Naive thymus-derived CD8-positive, alpha-beta T cell (primary cell): ENCODE measurements around the gene PLEKHA7. TPM values are rescaled to one million over a fixed set of nuclear protein-coding genes. Genes with fewer than 3 reads are reported as not detected.
"Not testable (repeated sequence)": the region's sequence is repeated elsewhere in the genome, so short reads cannot be mapped to it uniquely, and the experiment has no call there.

Source experiments
- ATAC-seq, 2 donors: fragments of 150-1000 bp; cut with Tn5 transposase in 1 of 2; sonication (Bioruptor Pico), chemical (Tn5 transposase) in 1 of 2; 1 replicate in 1 of 2; 2 replicates in 1 of 2; pipeline ENCODE4 v1.10.0; 2021; ENCODE audit warnings: mild to moderate bottlenecking in 2 of 2, moderate library complexity in 2 of 2
- POLR2A ChIA-PET: fragments of 350-600 bp; sonication (Branson Sonifier 250); formaldehyde crosslinking; loops from one replicate; lab custom pipeline; 2021; ENCODE audit warnings: antibody characterized with exemption; lab: Charles Lee
- DNase-seq, 10 donors: peaks; one replicate each; pipeline versions ENCODE4 v3.0.0 to v3.0.0-alpha.2; 2020 to 2022
- H3K27ac Mint-ChIP-seq, 10 donors: one replicate each; pipeline ENCODE4 v1.8.0; 2020 to 2022; ENCODE audit warnings: mild to moderate bottlenecking in 10 of 10, mixed read lengths in 10 of 10, moderate library complexity in 4 of 10, inconsistent platforms in 1 of 10
- H3K27me3 Mint-ChIP-seq, 5 donors: one replicate each; pipeline ENCODE4 v1.8.0; 2021 to 2022; ENCODE audit warnings: mixed read lengths in 5 of 5
- H3K36me3 Mint-ChIP-seq, 3 donors: one replicate each; pipeline ENCODE4 v1.8.0; 2020 to 2022; ENCODE audit warnings: mixed read lengths in 3 of 3, mild to moderate bottlenecking in 2 of 3, inconsistent platforms in 1 of 3
- H3K4me1 Mint-ChIP-seq, 4 donors: one replicate each; pipeline ENCODE4 v1.8.0; 2021 to 2022; ENCODE audit warnings: mixed read lengths in 4 of 4
- H3K4me3 Mint-ChIP-seq, 10 donors: one replicate each; pipeline ENCODE4 v1.8.0; 2020 to 2022; ENCODE audit warnings: mild to moderate bottlenecking in 10 of 10, mixed read lengths in 10 of 10, moderate library complexity in 6 of 10, inconsistent platforms in 1 of 10
- H3K9me3 Mint-ChIP-seq, 9 donors: one replicate each; pipeline ENCODE4 v1.8.0; 2020 to 2022; ENCODE audit warnings: mixed read lengths in 9 of 9, mild to moderate bottlenecking in 3 of 9, inconsistent platforms in 1 of 9, moderate library complexity in 1 of 9
- polyA plus RNA-seq, 3 donors: library from polyadenylated mRNA; unstranded; fragments of 300-500 nt; fragmentation: Illumina TruSeq; gene quantifications; one replicate each; pipeline ENCODE4 v1.2.3, GENCODE V29; 2021
- total RNA-seq, 8 experiments: library from RNA in 2 of 8; stranded (reverse) in 2 of 8; gene quantifications; one replicate each; pipeline ENCODE4 v1.2.3 and lab custom pipeline; 2021 to 2026

PLEKHA7 gene
- total and polyA plus RNA-seq, 5 experiments from 2014 or later: 0.77 to 0.96 TPM; not detected in 3

DNA sequence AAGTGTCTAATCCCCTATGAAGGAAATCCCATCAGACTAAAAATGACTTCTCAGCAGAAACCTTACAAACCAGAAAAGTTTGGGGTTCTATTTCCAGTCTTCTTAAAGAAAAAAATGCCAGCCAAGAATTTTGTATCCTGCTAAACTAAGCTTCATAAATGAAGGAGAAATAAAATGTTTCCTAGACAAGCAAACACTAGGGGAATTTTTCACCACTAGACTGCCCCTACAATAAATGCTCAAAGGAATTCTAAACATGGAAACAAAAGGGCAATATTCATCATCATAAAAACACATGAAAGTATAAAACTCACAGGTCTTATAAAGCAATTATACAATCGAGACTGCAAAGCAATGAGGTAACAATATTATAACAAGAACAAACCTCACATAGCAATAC lies 124.3 kb downstream of the PLEKHA7 start:
- H3K9me3 Mint-ChIP-seq: peaks cover 0 to 21% (median 11%) of the 10 kb centered on the region in 9 donors
- ATAC-seq (no peak), DNase-seq (no peak)
- no peaks in the 10 kb centered on the region for H3K4me1 Mint-ChIP-seq
- peaks cover 0 to 3% (median 0%) of the 10 kb centered on the region in 3 donors for H3K36me3 Mint-ChIP-seq
- no peak overlapping the region for H3K27ac Mint-ChIP-seq
- H3K4me3 Mint-ChIP-seq: no peak overlapping the region
- H3K27me3 Mint-ChIP-seq: peaks cover 0 to 5% (median 1%) of the 10 kb centered on the region in 5 donors
- POLR2A ChIA-PET: no interaction called here

DNA sequence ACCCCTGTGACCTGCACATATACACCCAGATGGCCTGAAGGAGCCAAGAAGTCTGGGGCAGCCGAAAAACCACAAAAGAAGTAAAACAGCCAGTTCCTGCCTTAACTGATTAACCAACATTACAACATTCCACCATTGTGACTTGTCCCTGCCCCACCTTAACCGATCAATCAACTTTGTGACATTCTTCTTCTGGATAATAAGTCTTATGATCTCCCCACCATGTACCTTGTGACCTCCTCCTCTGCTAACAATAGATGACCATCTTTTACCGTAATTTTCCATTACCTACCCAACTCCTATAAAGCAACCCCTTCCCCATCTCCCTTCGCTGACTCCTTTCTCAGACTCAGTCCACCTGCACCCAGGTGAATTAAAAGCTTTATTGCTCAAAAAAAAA lies 125.2 kb downstream of the PLEKHA7 start:
- ATAC-seq, H3K36me3 Mint-ChIP-seq, DNase-seq, POLR2A ChIA-PET, H3K4me1 Mint-ChIP-seq, H3K27me3 Mint-ChIP-seq, H3K4me3 Mint-ChIP-seq, H3K27ac Mint-ChIP-seq: not testable (repeated sequence)
- peaks cover 0 to 21% (median 11%) of the 10 kb centered on the region in 9 donors for H3K9me3 Mint-ChIP-seq

DNA sequence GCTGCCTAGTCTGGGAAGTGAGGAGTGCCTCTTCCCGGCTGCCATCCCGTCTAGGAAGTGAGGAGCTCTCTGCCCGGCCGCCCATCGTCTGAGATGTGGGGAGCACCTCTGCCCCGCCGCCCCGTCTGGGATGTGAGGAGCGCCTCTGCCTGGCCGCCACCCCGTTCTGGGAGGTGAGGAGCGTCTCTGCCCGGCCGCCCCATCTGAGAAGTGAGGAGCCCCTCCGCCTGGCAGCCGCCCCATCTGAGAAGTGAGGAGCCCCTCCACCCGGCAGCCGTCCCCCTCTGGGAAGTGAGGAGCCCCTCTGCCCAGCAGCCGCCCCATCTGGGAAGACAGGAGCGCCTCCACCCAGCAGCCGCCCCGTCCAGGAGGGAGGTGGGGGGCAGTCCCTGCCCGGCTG lies 126.3 kb downstream of the PLEKHA7 start:
- H3K27ac Mint-ChIP-seq, H3K27me3 Mint-ChIP-seq, H3K36me3 Mint-ChIP-seq, H3K4me3 Mint-ChIP-seq, POLR2A ChIA-PET, DNase-seq, ATAC-seq, H3K4me1 Mint-ChIP-seq: not testable (repeated sequence)
- H3K9me3 Mint-ChIP-seq: peaks cover 0 to 21% (median 11%) of the 10 kb centered on the region in 9 donors

DNA sequence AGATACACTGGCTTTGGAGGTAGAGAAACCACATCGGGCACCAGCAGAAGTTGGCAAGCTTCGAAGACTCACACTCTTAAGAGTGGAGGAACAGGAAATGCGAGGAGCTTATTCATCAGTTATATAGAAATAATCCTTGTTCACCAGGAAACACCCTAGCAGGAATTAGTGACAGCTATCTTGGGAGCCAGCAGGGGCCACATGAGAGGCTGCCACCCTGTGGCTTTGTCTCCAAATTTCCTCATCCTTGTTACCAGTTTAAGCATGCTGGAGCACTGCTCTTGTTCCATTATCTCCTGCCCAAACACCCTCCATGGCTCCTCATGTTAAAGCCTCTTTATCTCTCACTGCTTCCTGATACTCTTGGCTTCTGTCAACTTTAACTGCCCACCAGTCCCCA lies 131.0 kb downstream of the PLEKHA7 start:
- Mint-ChIP-seq H3K36me3 (peaks cover 0 to 3% (median 0%) of the 10 kb centered on the region in 3 donors), H3K4me3 (no peak overlapping the region), H3K27me3 (peaks cover 0 to 16% (median 1%) of the 10 kb centered on the region in 5 donors), H3K4me1 (no peaks in the 10 kb centered on the region), H3K27ac (no peak overlapping the region), H3K9me3 (peaks cover 0 to 6% (median 0%) of the 10 kb centered on the region in 9 donors)
- DNase-seq (no peak), ATAC-seq (no peak)
- POLR2A ChIA-PET: no interaction called here

DNA sequence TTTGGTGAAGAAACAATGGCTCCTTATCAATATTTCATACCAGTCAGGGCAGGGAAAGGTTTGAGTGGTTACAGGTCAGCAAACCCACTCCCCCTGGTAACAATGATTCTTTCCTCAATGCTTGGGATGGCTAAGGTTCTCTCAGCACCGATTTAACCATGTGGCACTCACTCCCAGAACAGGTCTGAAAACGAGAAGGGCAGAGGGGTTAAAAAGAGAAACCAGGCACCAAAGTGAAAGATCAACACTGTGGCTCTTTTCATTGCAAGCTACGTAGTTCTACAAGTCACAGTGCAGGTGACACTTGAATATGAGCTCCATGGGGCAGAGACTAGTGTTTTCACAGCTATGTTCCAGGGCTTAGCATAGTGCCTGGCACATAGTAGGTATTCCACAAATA lies 132.4 kb downstream of the PLEKHA7 start:
- Mint-ChIP-seq H3K27ac (no peak overlapping the region), H3K4me3 (no peak overlapping the region), H3K27me3 (peaks cover 0 to 19% (median 4%) of the 10 kb centered on the region in 5 donors), H3K36me3 (peaks cover 0 to 2% (median 0%) of the 10 kb centered on the region in 3 donors), H3K4me1 (no peaks in the 10 kb centered on the region), H3K9me3 (peaks cover 0 to 6% (median 0%) of the 10 kb centered on the region in 9 donors)
- ATAC-seq (no peak), DNase-seq (no peak)
- POLR2A ChIA-PET: no interaction called here

DNA sequence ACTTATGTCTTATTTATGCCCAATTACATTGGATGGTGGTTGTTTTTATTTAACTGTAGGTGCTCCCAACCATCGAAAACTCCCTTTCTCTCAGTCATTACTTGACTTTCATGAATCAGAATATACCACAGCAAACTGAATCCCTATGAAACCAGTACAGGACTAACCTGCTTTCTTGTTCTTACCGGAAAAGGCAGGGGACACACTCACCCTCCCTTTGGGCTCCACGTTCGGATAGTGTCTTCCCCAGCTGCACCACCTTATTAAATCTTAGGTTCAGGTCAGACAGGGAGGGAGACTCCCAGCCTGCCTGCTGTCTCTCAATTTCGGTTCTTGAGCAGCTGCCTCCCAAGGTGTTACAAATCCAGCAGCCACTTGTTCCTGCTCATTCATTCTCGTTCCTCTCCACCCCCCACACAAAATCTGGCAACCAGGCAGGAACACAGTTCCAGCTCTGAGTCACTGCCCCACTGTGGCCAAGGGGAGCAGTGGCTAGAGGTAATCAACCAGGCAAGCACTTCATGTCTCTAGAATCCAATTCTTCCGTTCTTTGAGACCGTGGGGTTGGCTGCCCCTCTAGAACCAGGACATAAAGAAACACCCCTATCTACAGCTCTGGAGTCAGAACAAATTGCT lies 133.0 kb downstream of the PLEKHA7 start:
- DNase-seq (no peak), ATAC-seq (no peak)
- no peaks in the 10 kb centered on the region for H3K4me1 Mint-ChIP-seq
- no peak overlapping the region for H3K4me3 Mint-ChIP-seq
- H3K36me3 Mint-ChIP-seq: no peaks in the 10 kb centered on the region
- peaks cover 0 to 5% (median 0%) of the 10 kb centered on the region in 9 donors for H3K9me3 Mint-ChIP-seq
- POLR2A ChIA-PET: no interaction called here
- H3K27me3 Mint-ChIP-seq: peaks cover 0 to 19% (median 4%) of the 10 kb centered on the region in 5 donors
- no peak overlapping the region for H3K27ac Mint-ChIP-seq

DNA sequence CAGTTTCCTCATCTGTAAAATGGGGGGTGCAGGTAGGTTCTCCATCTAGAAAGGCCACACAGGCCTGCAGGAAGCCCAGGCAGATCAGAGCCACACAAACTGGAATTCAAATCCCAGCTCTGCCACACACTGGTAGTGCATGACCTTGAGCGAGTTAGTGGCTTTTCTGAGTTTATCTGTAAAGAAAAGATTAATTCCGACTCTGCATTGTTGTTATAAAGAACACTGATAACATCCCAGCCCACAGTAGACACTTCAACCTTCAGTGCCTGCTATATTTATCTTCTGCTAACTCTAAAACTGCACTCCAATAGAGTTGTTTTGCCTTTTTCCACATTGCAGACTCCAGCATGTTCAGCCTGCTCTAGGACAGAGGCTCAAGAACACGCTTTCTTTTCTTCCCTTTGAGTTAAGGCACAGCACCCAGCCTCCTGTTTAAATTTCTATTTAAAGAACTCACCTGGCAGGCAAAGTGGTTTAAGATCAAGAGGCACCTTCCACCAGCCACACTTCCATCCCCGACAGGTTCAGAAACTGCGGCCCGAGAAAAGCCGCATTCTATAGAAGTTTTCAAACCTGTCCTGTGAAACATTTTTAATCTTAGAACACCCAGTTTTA lies 133.9 kb downstream of the PLEKHA7 start:
- Mint-ChIP-seq H3K27ac (no peak overlapping the region), H3K27me3 (peaks cover 0 to 23% (median 4%) of the 10 kb centered on the region in 5 donors), H3K4me3 (no peak overlapping the region), H3K36me3 (no peaks in the 10 kb centered on the region), H3K4me1 (no peaks in the 10 kb centered on the region), H3K9me3 (no peaks in the 10 kb centered on the region)
- ATAC-seq (no peak), DNase-seq (no peak)
- POLR2A ChIA-PET: no interaction called here

DNA sequence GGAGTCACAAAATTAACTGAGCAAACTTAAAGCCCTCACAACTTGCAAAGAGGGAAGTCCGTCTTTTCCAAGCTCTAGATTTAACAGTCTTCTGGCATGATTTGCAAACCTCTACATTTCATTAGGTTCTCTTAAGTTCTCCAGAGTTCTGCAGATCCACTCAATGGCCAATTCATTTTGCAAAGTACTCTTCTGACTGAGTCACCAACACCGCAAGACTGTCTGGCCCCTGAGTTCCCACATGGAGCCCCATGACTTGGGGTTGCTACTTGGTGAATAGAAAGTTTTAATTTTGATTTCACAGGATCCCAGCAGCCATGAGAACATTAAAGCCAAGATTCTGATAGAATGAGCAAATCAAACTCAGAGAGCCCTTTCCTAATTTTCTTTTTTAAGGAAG lies 134.5 kb downstream of the PLEKHA7 start:
- ATAC-seq: no peak
- POLR2A ChIA-PET: no interaction called here
- no peaks in the 10 kb centered on the region for H3K4me1 Mint-ChIP-seq

DNA sequence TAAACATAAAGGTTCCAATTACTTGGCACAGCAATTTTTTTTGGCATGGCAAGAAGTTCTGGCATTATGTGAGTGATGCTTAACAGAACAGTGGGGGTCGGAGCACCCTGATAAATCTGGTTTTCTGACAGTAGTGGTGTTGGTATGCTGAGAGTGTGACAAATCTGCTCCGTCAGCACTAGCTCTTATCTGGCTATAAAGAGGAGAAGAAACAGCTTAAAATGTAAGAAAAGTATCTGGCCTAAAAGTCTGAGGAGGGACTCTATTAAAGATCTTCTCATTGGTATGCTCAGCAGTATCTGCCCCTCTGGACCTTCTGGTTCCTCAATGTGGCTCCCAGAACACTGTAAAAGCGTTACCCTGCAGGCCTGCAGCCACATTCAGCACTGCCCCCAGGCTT lies 137.4 kb downstream of the PLEKHA7 start:
- H3K27ac Mint-ChIP-seq: no peak overlapping the region

More for the DNA sequence above, 134.5 kb downstream of the PLEKHA7 start:
- Mint-ChIP-seq H3K9me3 (no peaks in the 10 kb centered on the region), H3K27ac (no peak overlapping the region), H3K36me3 (no peaks in the 10 kb centered on the region), H3K27me3 (peaks cover 0 to 26% (median 4%) of the 10 kb centered on the region in 5 donors), H3K4me3 (no peak overlapping the region)
- DNase-seq: no peak

DNA sequence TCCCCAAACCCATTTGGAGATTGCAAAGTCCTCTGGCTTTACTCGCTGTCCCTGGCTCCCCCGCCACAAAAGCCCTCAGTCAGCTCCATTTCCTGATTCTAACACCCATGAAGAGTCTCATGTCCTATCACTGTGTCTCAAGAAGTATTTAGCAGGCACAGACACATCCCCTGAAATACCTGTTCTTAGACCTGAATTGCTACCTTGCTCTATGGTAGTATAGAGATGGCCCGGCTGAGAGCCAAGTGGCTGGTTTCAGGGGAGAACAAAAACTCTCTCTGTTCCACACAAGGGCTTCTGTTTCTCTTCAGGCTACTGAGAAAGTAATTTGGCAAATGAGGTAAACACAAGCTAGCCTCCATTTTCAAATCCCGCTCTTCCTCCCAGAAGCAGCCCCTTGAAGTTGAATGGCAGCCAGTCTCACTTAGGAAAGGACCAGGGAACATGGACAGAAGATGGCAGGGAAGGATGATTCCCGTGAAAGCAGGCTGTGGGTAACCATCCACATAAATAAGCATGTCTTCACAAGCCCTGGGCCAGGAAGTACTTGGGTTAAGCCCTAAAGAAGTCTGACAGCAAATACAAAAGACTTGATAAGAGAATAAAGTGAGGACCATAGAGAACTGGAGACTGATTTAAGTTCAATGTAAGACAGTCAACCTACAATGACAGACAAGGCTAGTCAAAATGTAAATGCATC lies 138.0 kb downstream of the PLEKHA7 start:
- Mint-ChIP-seq H3K27ac (no peak overlapping the region), H3K4me1 (no peaks in the 10 kb centered on the region), H3K4me3 (no peak overlapping the region), H3K36me3 (no peaks in the 10 kb centered on the region), H3K9me3 (no peaks in the 10 kb centered on the region), H3K27me3 (peaks cover 0 to 20% (median 6%) of the 10 kb centered on the region in 5 donors)
- ATAC-seq: no peak
- DNase-seq: no peak
- POLR2A ChIA-PET: no interaction called here

More for the DNA sequence above, 137.4 kb downstream of the PLEKHA7 start:
- Mint-ChIP-seq H3K4me1 (no peaks in the 10 kb centered on the region), H3K27me3 (peaks cover 0 to 25% (median 7%) of the 10 kb centered on the region in 5 donors), H3K36me3 (no peaks in the 10 kb centered on the region), H3K9me3 (no peaks in the 10 kb centered on the region), H3K4me3 (no peak overlapping the region)
- POLR2A ChIA-PET: no interaction called here
- DNase-seq: no peak
- no peak for ATAC-seq

DNA sequence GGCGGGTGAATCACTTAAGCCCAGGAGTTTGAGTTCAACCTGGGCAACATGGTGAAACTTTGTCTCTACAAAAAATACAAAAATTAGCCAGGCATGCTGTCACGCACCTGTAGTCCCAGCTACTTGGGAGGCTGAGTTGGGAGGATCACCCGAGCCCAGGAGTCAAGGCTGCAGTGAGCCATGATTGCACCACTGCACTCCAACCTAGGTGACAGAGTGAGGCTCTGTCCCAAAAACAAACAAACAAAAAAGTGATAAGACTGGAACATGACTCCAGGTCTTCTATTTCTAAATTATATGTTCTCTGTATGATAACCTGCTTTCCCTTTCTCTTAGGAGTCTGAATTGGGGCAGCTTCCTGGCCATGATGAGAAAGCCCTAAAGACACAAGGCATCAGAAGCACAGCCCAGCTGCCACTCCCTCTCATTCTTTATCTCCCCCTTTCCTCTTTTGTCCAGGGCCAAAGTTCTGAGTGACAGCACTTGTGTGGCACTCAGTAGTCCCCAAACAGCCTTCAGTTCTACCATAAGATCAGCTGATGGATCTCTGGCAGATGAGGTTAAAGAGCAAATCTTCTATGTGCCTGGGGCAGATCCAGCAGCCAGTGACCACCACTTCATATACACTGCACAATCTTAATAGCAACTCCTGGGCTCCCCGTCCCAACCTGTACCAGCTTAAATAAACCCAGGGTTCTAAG lies 139.8 kb downstream of the PLEKHA7 start:
- POLR2A ChIA-PET: no interaction called here
- Mint-ChIP-seq H3K4me1 (no peaks in the 10 kb centered on the region), H3K36me3 (no peaks in the 10 kb centered on the region), H3K4me3 (no peak overlapping the region), H3K27me3 (peaks cover 0 to 19% (median 5%) of the 10 kb centered on the region in 5 donors), H3K27ac (no peak overlapping the region), H3K9me3 (no peaks in the 10 kb centered on the region)
- DNase-seq (no peak), ATAC-seq (no peak)

DNA sequence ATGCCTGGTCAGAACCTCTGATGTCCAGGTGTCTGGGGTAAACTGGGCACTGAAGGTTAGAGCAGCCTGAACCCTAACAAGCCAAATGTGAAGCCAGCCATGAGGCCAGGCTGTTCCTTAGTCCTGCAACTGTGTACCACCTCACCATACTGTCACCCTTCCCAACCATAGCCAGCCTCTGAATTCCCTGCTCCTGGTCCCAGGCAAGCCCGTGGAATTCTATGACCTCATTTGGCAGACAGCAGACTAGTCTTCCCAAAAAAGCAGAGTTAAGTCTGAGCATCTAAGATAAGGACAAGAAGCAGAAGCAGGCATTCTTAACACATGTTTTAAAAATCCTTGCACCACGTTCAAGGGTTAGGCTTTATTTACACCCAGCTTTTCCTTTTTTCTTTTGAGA lies 140.9 kb downstream of the PLEKHA7 start:
- no peaks in the 10 kb centered on the region for H3K4me1 Mint-ChIP-seq
- H3K36me3 Mint-ChIP-seq: no peaks in the 10 kb centered on the region
- no peaks in the 10 kb centered on the region for H3K9me3 Mint-ChIP-seq
- POLR2A ChIA-PET: no interaction called here
- peaks cover 0 to 13% (median 5%) of the 10 kb centered on the region in 5 donors for H3K27me3 Mint-ChIP-seq
- ATAC-seq (no peak), DNase-seq (no peak)
- no peak overlapping the region for H3K4me3 Mint-ChIP-seq
- H3K27ac Mint-ChIP-seq: no peak overlapping the region

DNA sequence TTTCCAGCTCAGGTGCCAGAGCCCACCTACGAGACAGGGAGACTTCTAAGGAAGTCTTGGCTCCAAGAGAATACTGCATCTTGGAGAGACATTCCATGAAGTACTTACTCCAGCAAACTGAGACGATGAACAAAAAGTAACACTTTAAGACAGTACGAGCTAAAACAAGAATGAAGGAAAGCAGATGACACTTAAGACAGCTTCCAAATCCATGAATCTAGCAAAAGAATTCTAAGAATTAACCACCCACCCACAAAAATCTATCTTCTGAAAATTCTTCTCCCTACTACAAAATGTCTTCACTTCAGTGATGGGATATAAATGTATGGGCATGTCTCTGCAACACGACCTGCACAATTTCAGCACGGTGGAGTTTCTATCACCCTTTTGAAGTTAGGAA lies 142.8 kb downstream of the PLEKHA7 start:
- Mint-ChIP-seq H3K4me3 (no peak overlapping the region), H3K27me3 (peaks cover 0 to 9% (median 5%) of the 10 kb centered on the region in 5 donors), H3K4me1 (no peaks in the 10 kb centered on the region), H3K9me3 (no peaks in the 10 kb centered on the region), H3K27ac (no peak overlapping the region), H3K36me3 (no peaks in the 10 kb centered on the region)
- DNase-seq (no peak), ATAC-seq (no peak)
- POLR2A ChIA-PET: no interaction called here
